HG03108 (cell line): ENCODE results near the gene CGN.
A peak's percentile ranks its signal among the peaks of the same experiment; 100 is the strongest.
"Not testable (repeated sequence)": the region's sequence is repeated elsewhere in the genome, so short reads cannot be mapped to it uniquely, and the experiment has no call there.

Experiments used
- ATAC-seq: cut with Tn5 transposase; IDR thresholded peaks from one replicate; pipeline ENCODE4 v1.9.1; 2021; ENCODE audit warnings: moderate library complexity; ENCODE audit not compliant: unreplicated experiment

The CGN gene

GRCh38 chr1:151519667-151520066 is 8.5 kb downstream of the CGN start:
- ATAC-seq, result no peak

- no peak for ATAC-seq
These were observed 9.2 kb downstream of the CGN start for GRCh38 chr1:151520359-151520758.

- ATAC-seq, result not testable (repeated sequence)
These were observed 11.2 kb downstream of the CGN start for GRCh38 chr1:151522427-151522826.

GRCh38 chr1:151523326-151523725 is 12.1 kb downstream of the CGN start:
- no peak for ATAC-seq

GRCh38 chr1:151524736-151525135 is 13.5 kb downstream of the CGN start:
- no peak for ATAC-seq

- ATAC-seq, result no peak
These were observed 15.7 kb downstream of the CGN start for GRCh38 chr1:151526735-151527525.

GRCh38 chr1:151529211-151529702 is 18.1 kb downstream of the CGN start:
- no peak for ATAC-seq

GRCh38 chr1:151529781-151530180 is 18.6 kb downstream of the CGN start:
- ATAC-seq, result no peak

GRCh38 chr1:151530461-151530860 is 19.3 kb downstream of the CGN start:
- no peak for ATAC-seq

GRCh38 chr1:151533870-151534269 is 22.7 kb downstream of the CGN start:
- no peak for ATAC-seq

GRCh38 chr1:151534662-151535278 is 23.6 kb downstream of the CGN start:
- no peak for ATAC-seq

- no peak for ATAC-seq
These were observed 24.4 kb downstream of the CGN start for GRCh38 chr1:151535326-151536271.

GRCh38 chr1:151536499-151536898 is 25.3 kb downstream of the CGN start:
- no peak for ATAC-seq

GRCh38 chr1:151537112-151537511 is 25.9 kb downstream of the CGN start:
- no peak for ATAC-seq

GRCh38 chr1:151539321-151540020 is 28.3 kb downstream of the CGN start:
- ATAC-seq, result peak; percentile 67

GRCh38 chr1:151540021-151540981 is 29.1 kb downstream of the CGN start, which contains the start of gene TUFT1:
TUFT1 (plus strand) TSS chr1:151540309; CDS start chr1:151540367, 58 bp downstream.
- ATAC-seq, result peak; percentile 85

GRCh38 chr1:151540982-151541377 is 29.8 kb downstream of the CGN start:
- ATAC-seq, result no peak

GRCh38 chr1:151541752-151542151 is 30.6 kb downstream of the CGN start:
- no peak for ATAC-seq

GRCh38 chr1:151542710-151543129 is 31.5 kb downstream of the CGN start:
- ATAC-seq, result no peak
